Naive thymus-derived CD4-positive, alpha-beta T cell (primary cell): ENCODE measurements around the gene ANKS1B. TPM values are rescaled to one million over a fixed set of nuclear protein-coding genes. Genes with fewer than 3 reads are reported as not detected.

Experiments used
- ATAC-seq: fragments of 150-1000 bp; cut with Tn5 transposase; 2 replicates; pipeline ENCODE4 v1.10.0; 2021; ENCODE audit warnings: mild to moderate bottlenecking, moderate library complexity
- CTCF ChIA-PET: fragments of 350-600 bp; sonication (Branson Sonifier 250); formaldehyde crosslinking; loops from one replicate; lab custom pipeline; 2021; ENCODE audit warnings: antibody characterized with exemption; lab: Charles Lee
- POLR2A ChIA-PET: fragments of 350-600 bp; sonication (Branson Sonifier 250); formaldehyde crosslinking; loops from one replicate; lab custom pipeline; 2021; ENCODE audit warnings: antibody characterized with exemption, inconsistent platforms; lab: Charles Lee
- DNase-seq, 9 donors: peaks; one replicate each; pipeline versions ENCODE4 v3.0.0 to v3.0.0-alpha.2; 2020 to 2022; ENCODE audit warnings: mixed read lengths in 1 of 9
- H3K27ac ChIP-seq: one replicate; pipeline ENCODE4 v1.7.0; 2013; ENCODE audit warnings: mild to moderate bottlenecking, low read depth, low read length, moderate library complexity
- H3K27me3 ChIP-seq, 2 donors: one replicate each; pipeline ENCODE4 v1.7.0; 2013; ENCODE audit warnings: low read length in 2 of 2, mild to moderate bottlenecking in 2 of 2, moderate library complexity in 2 of 2; ENCODE audit not compliant: control insufficient read depth in 2 of 2, insufficient read depth in 2 of 2
- H3K36me3 ChIP-seq, 3 experiments: 1 replicate in 2 of 3; 2 replicates in 1 of 3; pipeline ENCODE4 v1.7.0; 2013; ENCODE audit warnings: low read length in 3 of 3, mild to moderate bottlenecking in 3 of 3, moderate library complexity in 1 of 3; ENCODE audit not compliant: insufficient read depth in 3 of 3, control insufficient read depth in 2 of 3
- H3K4me1 ChIP-seq, 2 donors: one replicate each; pipeline ENCODE4 v1.7.0; 2013; ENCODE audit warnings: low read length in 2 of 2, mild to moderate bottlenecking in 2 of 2, moderate library complexity in 1 of 2; ENCODE audit not compliant: control insufficient read depth in 2 of 2, insufficient read depth in 2 of 2
- H3K4me3 ChIP-seq: 2 replicates; pipeline ENCODE4 v1.7.0; 2013; ENCODE audit warnings: mild to moderate bottlenecking, low read length
- H3K9me3 ChIP-seq, 3 experiments: 1 replicate in 2 of 3; 2 replicates in 1 of 3; pipeline ENCODE4 v1.7.0; 2013; ENCODE audit warnings: low read length in 3 of 3; ENCODE audit not compliant: control insufficient read depth in 2 of 3
- H3K27ac Mint-ChIP-seq, 9 donors: one replicate each; pipeline ENCODE4 v1.8.0; 2020 to 2022; ENCODE audit warnings: mixed read lengths in 9 of 9, mild to moderate bottlenecking in 8 of 9, moderate library complexity in 5 of 9, inconsistent platforms in 2 of 9
- H3K27me3 Mint-ChIP-seq, 5 donors: one replicate each; pipeline ENCODE4 v1.8.0; 2021 to 2022; ENCODE audit warnings: mixed read lengths in 5 of 5, mild to moderate bottlenecking in 1 of 5
- H3K36me3 Mint-ChIP-seq, 5 donors: one replicate each; pipeline ENCODE4 v1.8.0; 2020 to 2022; ENCODE audit warnings: mixed read lengths in 5 of 5, mild to moderate bottlenecking in 3 of 5, inconsistent platforms in 1 of 5
- H3K4me1 Mint-ChIP-seq, 7 donors: one replicate each; pipeline ENCODE4 v1.8.0; 2020 to 2022; ENCODE audit warnings: mixed read lengths in 7 of 7, mild to moderate bottlenecking in 3 of 7, inconsistent platforms in 1 of 7
- H3K4me3 Mint-ChIP-seq, 10 donors: one replicate each; pipeline ENCODE4 v1.8.0; 2020 to 2022; ENCODE audit warnings: mild to moderate bottlenecking in 10 of 10, mixed read lengths in 10 of 10, moderate library complexity in 6 of 10, inconsistent platforms in 2 of 10
- H3K9me3 Mint-ChIP-seq, 11 donors: one replicate each; pipeline ENCODE4 v1.8.0; 2020 to 2022; ENCODE audit warnings: mixed read lengths in 11 of 11, mild to moderate bottlenecking in 4 of 11, inconsistent platforms in 1 of 11, moderate library complexity in 1 of 11
- intact Hi-C, 2 donors: fragments of 100-400 bp; cut with micrococcal nuclease; formaldehyde crosslinking; loops; one replicate each; pipeline ENCODE4 v1.15.1; 2023
- polyA plus RNA-seq, 2 donors: library from polyadenylated mRNA; unstranded; fragments of 300-500 nt; fragmentation: Illumina TruSeq; gene quantifications; one replicate each; pipeline ENCODE4 v1.2.3, GENCODE V29; 2021
- total RNA-seq, 6 experiments: library from RNA in 5 of 6; stranded (reverse) in 5 of 6; gene quantifications; 1 replicate in 5 of 6; 2 replicates in 1 of 6; pipeline ENCODE4 v1.2.3 and lab custom pipeline; 2021 to 2026

Gene ANKS1B
- total and polyA plus RNA-seq, 7 experiments from 2014 or later: 0.97 TPM; not detected in 6

DNA sequence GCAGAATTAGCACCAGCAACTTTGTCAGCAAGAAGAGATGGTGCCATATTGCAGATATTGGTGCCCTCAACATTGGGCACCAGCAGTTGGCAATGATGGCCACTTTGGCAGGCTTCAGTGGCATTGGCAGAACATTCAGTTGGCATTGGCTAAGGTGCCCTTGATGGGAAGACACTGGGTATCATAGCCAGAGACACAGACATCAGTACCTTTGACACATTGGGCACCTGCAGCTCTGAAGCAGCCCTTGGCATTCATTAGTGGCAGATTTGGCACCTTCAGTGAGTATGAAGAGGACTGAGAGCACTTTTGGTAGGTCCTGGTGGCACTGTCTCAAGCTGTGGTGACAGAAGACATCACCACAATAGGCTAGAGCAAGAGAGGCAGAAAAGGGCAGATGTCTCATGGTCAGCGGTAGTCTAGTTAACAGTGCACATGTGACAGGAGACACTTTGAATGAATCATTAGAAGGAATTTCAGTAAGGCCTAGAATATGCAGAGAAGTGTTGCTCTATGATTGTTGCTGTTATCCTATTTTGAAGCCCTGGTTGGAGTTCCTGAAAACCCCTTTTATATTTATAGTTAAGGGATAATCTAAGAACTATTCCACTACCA, 917.5 kb downstream of the ANKS1B start:
- POLR2A ChIA-PET: no interaction called here
- Mint-ChIP-seq H3K36me3 (no peaks in the 10 kb centered on the region), H3K27me3 (peaks cover 0 to 2% (median 0%) of the 10 kb centered on the region in 5 donors), H3K27ac (no peak overlapping the region), H3K4me3 (no peak overlapping the region), H3K4me1 (no peaks in the 10 kb centered on the region), H3K9me3 (peaks cover 0 to 2% (median 0%) of the 10 kb centered on the region in 11 donors)
- intact Hi-C loops: no loop called here
- Histone ChIP-seq H3K9me3 (no peaks in the 10 kb centered on the region), H3K27me3 (no peaks in the 10 kb centered on the region), H3K36me3 (no peaks in the 10 kb centered on the region), H3K4me3 (no peak overlapping the region), H3K27ac (no peak overlapping the region), H3K4me1 (no peaks in the 10 kb centered on the region)
- DNase-seq (no peak), ATAC-seq (no peak)
- CTCF ChIA-PET: no interaction called here

DNA sequence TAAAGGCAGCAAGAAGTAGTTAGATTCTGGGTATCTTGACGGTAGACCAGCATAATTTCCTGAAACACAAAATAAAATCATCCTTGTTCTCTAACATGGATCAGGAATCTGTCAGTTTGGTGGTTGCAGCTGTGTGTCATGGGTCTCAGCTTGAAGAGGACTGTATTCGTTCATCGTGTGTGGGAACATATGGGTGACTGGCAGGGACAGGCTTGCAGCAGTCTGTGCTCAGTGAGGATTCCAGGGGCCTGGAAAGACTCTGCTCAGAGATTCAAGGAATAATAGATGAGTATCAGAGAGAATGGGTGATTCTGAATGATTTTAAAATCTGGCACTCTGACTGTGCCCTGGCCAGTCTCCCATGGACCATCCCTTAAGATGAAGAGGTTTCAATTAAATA, 918.0 kb downstream of the ANKS1B start:
- DNase-seq (no peak), ATAC-seq (no peak)
- H3K4me1 ChIP-seq: no peaks in the 10 kb centered on the region
- no peak overlapping the region for H3K27ac ChIP-seq
- no peak overlapping the region for H3K27ac Mint-ChIP-seq
- ChIA-PET CTCF (no interaction called here), POLR2A (no interaction called here)
- no peak overlapping the region for H3K4me3 Mint-ChIP-seq
- H3K36me3 ChIP-seq: no peaks in the 10 kb centered on the region
- no peaks in the 10 kb centered on the region for H3K4me1 Mint-ChIP-seq
- H3K9me3 ChIP-seq: no peaks in the 10 kb centered on the region
- H3K27me3 ChIP-seq: no peaks in the 10 kb centered on the region
- no peaks in the 10 kb centered on the region for H3K36me3 Mint-ChIP-seq
- no peak overlapping the region for H3K4me3 ChIP-seq
- H3K27me3 Mint-ChIP-seq: peaks cover 0 to 4% (median 0%) of the 10 kb centered on the region in 5 donors
- intact Hi-C loops: no loop called here
- H3K9me3 Mint-ChIP-seq: peaks cover 0 to 2% (median 0%) of the 10 kb centered on the region in 11 donors

DNA sequence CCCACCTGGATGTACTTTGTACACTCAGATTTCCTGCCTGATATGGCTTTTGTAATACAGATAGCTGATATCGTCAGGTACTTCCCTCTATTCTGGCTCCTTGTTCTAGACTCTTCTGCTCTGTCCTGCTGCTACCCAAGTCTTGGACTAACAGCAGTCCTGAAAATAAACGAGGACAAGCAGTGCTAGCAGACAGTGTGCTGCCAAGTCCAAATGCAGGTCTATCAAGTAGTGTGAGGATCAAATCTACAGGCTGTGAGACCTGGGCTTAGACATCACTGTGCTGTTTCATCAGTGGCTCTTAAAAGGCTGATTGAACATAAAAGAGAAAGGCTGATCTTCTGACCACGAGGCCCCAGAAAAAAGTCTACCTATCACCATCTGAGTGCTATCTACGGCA, 921.6 kb downstream of the ANKS1B start:
- Histone ChIP-seq H3K27ac (no peak overlapping the region), H3K9me3 (no peaks in the 10 kb centered on the region), H3K27me3 (no peaks in the 10 kb centered on the region), H3K36me3 (no peaks in the 10 kb centered on the region), H3K4me1 (no peaks in the 10 kb centered on the region), H3K4me3 (no peak overlapping the region)
- no peak overlapping the region for H3K27ac Mint-ChIP-seq
- no peak overlapping the region for H3K4me3 Mint-ChIP-seq
- POLR2A ChIA-PET: no interaction called here
- H3K27me3 Mint-ChIP-seq: peaks cover 0 to 7% (median 0%) of the 10 kb centered on the region in 5 donors
- intact Hi-C loops: no loop called here
- DNase-seq (no peak), ATAC-seq (no peak)
- H3K36me3 Mint-ChIP-seq: no peaks in the 10 kb centered on the region
- no peaks in the 10 kb centered on the region for H3K4me1 Mint-ChIP-seq
- CTCF ChIA-PET: no interaction called here
- peaks cover 0 to 4% (median 0%) of the 10 kb centered on the region in 11 donors for H3K9me3 Mint-ChIP-seq

DNA sequence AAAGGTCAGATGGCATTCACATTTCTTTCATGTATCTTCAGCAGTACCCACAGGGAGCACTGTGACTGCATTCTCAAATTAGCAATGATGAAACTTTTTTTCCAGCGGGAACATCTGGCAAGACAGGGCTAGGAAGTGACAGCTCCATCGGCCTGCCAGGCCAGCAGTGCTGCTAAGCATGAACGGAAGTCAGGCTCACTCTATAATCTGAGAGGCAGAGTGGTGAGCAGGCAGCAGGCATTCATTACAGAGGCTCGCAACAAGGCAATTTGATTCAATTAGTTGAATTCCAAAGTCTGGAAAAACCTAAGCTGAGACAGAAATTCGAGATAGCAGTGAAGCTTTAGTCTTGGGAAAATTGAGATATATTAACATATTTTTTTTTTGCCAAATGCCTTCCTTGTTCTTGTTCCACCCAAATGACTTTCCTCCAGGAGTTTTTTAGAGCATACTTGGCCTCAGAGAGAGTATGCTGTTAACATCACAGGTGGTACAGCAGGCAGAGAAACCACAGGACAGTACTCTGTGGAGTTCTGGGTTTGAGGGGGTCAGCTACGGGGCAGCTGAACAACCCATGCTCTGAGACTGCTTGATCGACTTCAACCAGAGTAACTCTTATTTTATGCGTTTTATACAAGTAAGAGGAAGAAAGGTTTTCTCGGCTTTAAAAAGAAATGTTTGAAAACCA, 924.8 kb downstream of the ANKS1B start:
- Mint-ChIP-seq H3K27me3 (peaks cover 0 to 7% (median 0%) of the 10 kb centered on the region in 5 donors), H3K36me3 (no peaks in the 10 kb centered on the region), H3K4me1 (no peaks in the 10 kb centered on the region), H3K9me3 (peaks cover 0 to 8% (median 0%) of the 10 kb centered on the region in 11 donors), H3K4me3 (no peak overlapping the region), H3K27ac (no peak overlapping the region)
- ChIA-PET CTCF (no interaction called here), POLR2A (no interaction called here)
- no peak for ATAC-seq
- intact Hi-C loops: no loop called here
- H3K9me3 ChIP-seq: no peaks in the 10 kb centered on the region
- H3K27ac ChIP-seq: no peak overlapping the region
- no peaks in the 10 kb centered on the region for H3K27me3 ChIP-seq
- no peaks in the 10 kb centered on the region for H3K36me3 ChIP-seq
- H3K4me3 ChIP-seq: no peak overlapping the region
- H3K4me1 ChIP-seq: no peaks in the 10 kb centered on the region
- no peak for DNase-seq

DNA sequence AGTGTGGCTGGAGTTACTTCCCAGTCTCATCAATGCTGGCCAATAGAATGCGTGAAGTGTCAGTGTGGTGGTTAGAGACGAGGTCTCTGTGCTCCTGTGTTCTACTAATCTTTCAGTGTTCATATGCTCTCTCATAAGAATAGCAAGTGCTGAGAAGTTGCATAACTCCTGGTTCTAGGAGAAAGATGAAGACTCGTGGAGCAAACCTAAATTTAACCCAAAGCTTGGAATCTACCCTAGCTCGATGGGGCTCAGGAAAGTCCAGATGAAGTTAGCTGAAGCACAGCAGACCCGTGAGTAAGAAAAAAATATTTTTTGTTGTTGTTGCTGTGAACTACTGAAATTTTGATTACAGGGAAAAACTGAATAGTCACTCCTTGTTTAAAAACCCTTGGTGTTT, 927.1 kb downstream of the ANKS1B start:
- Histone ChIP-seq H3K4me3 (no peak overlapping the region), H3K36me3 (no peaks in the 10 kb centered on the region), H3K27ac (no peak overlapping the region), H3K4me1 (no peaks in the 10 kb centered on the region), H3K9me3 (no peaks in the 10 kb centered on the region), H3K27me3 (no peaks in the 10 kb centered on the region)
- Mint-ChIP-seq H3K36me3 (no peaks in the 10 kb centered on the region), H3K27me3 (peaks cover 0 to 9% (median 0%) of the 10 kb centered on the region in 5 donors), H3K9me3 (peaks cover 0 to 8% (median 0%) of the 10 kb centered on the region in 11 donors), H3K4me3 (no peak overlapping the region), H3K27ac (no peak overlapping the region), H3K4me1 (no peaks in the 10 kb centered on the region)
- ChIA-PET CTCF (no interaction called here), POLR2A (no interaction called here)
- ATAC-seq (no peak), DNase-seq (no peak)
- intact Hi-C loops: no loop called here

DNA sequence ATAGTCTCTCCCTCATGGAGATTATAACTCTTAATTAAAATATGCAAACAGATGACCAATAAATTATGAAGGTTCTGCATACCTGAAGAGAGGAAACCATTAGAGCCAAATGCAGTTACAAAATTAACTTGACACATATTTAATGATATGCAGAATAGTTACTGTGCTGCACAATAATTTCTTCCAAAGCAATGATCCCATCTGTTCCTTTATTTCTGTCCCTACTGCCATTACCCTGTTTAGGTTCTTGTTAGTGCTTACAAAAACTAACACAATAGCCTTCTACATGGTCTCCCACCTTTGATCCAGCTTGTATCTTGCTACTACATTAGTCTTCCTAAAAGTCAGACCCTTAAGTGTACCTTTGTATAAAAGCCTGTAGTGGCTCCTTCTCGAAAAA, 928.5 kb downstream of the ANKS1B start:
- H3K27ac Mint-ChIP-seq: no peak overlapping the region
- no peaks in the 10 kb centered on the region for H3K4me1 Mint-ChIP-seq
- POLR2A ChIA-PET: no interaction called here
- H3K4me3 Mint-ChIP-seq: no peak overlapping the region
- intact Hi-C loops: no loop called here
- H3K9me3 Mint-ChIP-seq: peaks cover 0 to 6% (median 0%) of the 10 kb centered on the region in 11 donors
- no peaks in the 10 kb centered on the region for H3K27me3 ChIP-seq
- ATAC-seq (no peak), DNase-seq (no peak)
- H3K9me3 ChIP-seq: no peaks in the 10 kb centered on the region
- H3K36me3 ChIP-seq: no peaks in the 10 kb centered on the region
- no peak overlapping the region for H3K27ac ChIP-seq
- no peaks in the 10 kb centered on the region for H3K36me3 Mint-ChIP-seq
- peaks cover 0 to 5% (median 0%) of the 10 kb centered on the region in 5 donors for H3K27me3 Mint-ChIP-seq
- H3K4me3 ChIP-seq: no peak overlapping the region
- CTCF ChIA-PET: no interaction called here
- no peaks in the 10 kb centered on the region for H3K4me1 ChIP-seq

DNA sequence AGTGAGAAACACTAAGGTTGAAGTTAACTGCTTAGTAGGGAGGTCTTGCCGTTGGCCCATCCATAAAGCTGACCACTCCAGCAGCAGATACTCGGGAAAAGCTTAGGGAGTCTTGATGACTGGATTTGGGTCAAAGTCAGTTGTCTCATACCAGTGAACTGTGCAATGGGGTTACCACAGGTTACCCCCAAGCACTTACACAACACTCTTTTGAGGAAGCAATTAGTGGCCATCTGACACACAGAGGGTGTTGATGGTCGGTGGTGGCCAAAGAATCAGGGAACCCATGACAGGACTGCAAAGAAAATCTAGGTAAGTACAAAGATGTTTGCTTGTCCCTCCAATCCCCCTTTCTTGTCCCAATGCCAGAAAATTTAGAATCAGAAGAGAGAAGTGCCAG, 929.4 kb downstream of the ANKS1B start:
- H3K9me3 ChIP-seq: no peaks in the 10 kb centered on the region

More for the DNA sequence above, 929.4 kb downstream of the ANKS1B start:
- CTCF ChIA-PET: no interaction called here
- POLR2A ChIA-PET: no interaction called here
- Histone ChIP-seq H3K27ac (no peak overlapping the region), H3K4me1 (no peaks in the 10 kb centered on the region), H3K36me3 (no peaks in the 10 kb centered on the region), H3K4me3 (no peak overlapping the region), H3K27me3 (no peaks in the 10 kb centered on the region)
- Mint-ChIP-seq H3K9me3 (peaks cover 0 to 6% (median 0%) of the 10 kb centered on the region in 11 donors), H3K4me3 (no peak overlapping the region), H3K27ac (no peak overlapping the region), H3K4me1 (no peaks in the 10 kb centered on the region), H3K36me3 (no peaks in the 10 kb centered on the region), H3K27me3 (peaks cover 0 to 5% (median 0%) of the 10 kb centered on the region in 5 donors)
- ATAC-seq (no peak), DNase-seq (no peak)
- intact Hi-C loops: no loop called here
